ENCODE results near the gene MYL12B. TPM values are rescaled to one million over a fixed set of nuclear protein-coding genes. Genes with fewer than 3 reads are reported as not detected.
"Not testable (repeated sequence)": the region's sequence is repeated elsewhere in the genome, so short reads cannot be mapped to it uniquely, and the experiment has no call there.

The MYL12B gene
- total RNA-seq = 736 and 834 TPM in 2 replicates

- DNase-seq (ENCODE audit: low read depth in 2 of 2) = peak; percentile 88
Observed at GRCh38 chr18:3261373-3262233, at the start of gene MYL12B. TSS of gene MYL12B (plus strand) at chr18:3262133. CDS start at chr18:3272899, 10,766 bp downstream.

DNA sequence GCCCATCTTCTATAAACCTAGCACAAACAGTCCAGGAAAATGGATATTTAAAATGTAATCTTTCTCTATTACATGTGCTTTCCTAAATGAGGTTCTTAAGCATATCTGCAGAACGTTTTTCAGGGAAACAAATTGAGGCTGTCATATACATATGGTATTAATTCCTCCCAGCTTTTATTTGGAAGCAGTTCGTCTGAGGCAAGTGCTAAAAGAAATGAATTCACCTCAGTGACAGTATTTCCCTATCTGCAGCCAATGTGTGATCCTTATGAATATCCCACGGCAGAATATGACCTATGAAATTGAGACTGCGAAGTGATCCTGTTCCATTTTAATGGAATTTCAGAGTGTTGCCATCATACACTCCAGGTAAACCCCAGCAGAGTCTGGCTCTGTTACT lies 49.3 kb upstream of the MYL12B start:
- DNase-seq (ENCODE audit: low read depth in 2 of 2) = no peak

- DNase-seq (ENCODE audit: low read depth in 2 of 2) = peak; percentile 20 to 52
Observed at GRCh38 chr18:3213300-3214059, 48.5 kb upstream of the MYL12B start.

- DNase-seq (ENCODE audit: low read depth in 2 of 2) = no peak
Observed at GRCh38 chr18:3214855-3215637, 46.9 kb upstream of the MYL12B start.

DNA sequence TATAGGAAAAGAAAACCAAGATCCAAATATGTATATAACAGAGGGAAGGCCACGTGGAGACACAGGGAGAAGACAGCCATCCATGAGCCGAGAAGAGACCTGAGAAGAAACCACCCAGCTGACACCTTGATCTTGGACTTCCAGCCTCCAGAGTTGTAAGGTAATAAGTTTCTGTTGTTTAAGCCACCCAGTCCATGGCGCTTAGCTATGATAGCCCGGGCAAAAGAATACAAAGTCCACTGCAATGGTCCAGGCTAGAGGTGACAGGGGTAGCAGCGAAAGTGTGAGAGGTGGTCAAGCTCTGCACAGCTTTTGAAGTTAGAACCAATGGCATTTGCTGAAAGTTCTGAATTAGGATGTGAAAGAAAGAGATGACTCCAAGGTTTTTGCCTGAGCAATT lies 44.9 kb upstream of the MYL12B start:
- DNase-seq (ENCODE audit: low read depth in 2 of 2) = no peak

DNA sequence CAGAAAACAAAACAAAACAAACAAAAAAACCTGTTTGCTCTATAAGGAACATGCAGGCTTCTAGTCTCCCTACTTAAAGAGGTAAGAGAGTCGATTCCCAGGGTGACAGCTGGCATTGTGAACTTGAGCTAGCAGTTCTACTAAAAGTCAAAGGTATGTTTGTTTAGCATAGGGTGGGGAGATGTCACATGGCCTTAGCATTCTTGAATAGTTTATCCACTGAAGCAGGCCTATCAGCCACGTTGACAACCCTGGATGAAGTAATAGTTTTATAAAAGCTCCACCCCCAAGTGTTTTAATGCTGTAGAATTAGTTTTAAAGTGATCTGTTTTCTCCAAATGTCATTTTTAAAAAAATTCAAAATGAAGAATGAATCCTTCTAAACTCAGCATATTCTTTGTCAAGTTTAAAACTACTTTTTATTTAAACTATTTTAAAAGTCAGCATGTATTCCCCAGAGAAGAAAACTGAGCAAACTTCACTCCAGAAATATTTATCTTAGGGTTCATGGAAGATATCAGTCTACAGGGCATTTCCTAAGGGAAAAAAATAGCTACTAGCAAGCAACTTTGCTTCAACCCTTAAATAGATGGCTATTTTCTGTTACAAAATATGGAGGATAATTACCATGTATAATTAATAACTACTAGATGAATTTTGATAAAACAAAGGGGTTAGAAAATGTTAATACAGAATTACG lies 43.8 kb upstream of the MYL12B start:
- no peak for DNase-seq (ENCODE audit: low read depth in 2 of 2)

DNA sequence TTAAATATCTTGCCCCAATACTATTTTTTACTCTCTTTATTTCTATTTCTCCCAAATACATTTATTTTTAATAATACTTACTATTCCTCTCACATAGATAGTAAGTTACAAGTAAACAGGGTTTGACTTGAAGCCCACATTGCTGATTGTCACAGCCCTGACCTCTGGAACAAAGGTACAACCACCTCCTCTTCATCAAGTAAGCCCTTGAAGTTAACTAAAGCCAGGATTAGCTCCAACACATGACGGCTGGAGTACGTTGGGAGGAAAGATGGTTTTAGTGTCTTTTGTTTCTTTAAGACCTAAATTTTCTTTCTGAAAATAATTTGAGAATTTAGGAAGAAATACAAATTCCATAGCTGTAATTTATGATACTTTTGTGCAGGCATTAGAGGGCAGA lies 43.1 kb upstream of the MYL12B start:
- no peak for DNase-seq (ENCODE audit: low read depth in 2 of 2)

DNA sequence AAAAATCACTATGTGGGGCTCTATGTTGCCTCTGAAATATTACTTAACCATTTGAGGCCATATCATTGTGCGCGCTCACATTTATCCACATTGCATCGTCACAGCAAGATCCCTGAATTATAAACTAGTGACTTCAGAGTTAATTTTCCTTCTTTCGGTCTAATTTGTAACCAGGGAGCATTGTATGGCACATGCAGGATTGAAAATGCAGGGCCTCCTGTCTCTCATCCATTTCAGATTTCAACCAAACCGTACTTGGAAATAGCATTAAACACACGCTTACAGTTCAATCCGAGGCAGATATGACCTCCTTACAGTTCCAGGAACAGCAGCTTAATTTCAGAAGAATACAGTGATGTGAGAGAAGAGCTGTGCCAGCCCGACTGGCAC lies 42.7 kb upstream of the MYL12B start:
- no peak for DNase-seq (ENCODE audit: low read depth in 2 of 2)

DNA sequence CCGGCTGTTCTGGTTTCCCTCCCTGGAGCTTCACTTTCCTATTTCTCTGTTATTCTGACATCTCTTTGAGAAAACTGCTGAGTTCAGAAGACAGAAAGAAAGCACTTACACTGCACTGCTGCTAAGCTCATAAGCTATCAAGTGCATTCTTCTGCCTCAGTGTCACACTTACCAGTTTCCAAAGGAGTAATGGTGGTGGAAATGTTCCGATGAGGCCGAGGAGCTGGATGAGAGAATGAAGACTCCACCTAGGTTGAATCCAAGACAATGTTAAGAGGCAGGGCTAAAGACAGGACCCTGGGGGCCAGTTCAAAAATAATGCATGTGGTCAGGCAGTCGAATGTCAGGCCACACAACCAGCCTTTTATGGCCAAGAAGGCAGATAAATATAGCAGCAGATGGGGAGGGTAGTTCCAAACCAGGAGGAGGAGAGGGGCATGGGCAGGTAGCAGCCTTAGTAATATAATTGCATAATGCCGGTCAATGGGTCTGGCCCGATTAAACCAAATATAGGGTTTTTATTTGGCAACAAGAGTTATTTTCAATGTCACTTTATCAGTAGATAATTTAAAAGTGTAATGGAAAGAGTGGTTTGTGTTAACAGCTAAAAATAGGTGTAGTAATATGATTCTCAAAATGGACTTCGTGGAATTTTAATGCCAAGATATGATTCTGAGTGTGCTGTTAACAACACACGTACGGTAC lies 42.1 kb upstream of the MYL12B start, which contains the start of gene MYOM1:
MYOM1 (minus strand) TSS at position 338 of the 705 bp plus-strand sequence. CDS start 4,745 bp downstream, outside the sequence.
- no peak for DNase-seq (ENCODE audit: low read depth in 2 of 2)

DNA sequence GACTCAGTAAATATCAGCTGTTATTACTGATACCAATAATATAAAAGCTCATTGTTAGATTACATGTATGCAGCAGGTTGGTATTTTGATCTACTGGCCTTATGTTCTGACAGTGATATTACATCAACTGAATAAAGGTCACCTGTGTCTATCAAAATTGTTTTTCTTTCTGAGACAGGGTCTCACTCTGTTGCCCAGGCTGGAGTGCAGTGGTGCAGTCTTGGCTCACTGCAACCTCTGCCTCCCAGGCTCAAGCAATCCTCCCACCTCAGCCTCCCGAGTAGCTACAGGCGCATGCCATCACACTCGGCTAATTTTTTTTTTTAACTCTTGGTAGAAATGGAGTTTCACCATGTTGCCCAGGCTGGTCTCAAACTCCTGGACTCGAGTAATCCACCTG lies 41.1 kb upstream of the MYL12B start:
- DNase-seq (ENCODE audit: low read depth in 2 of 2) = not testable (repeated sequence)

DNA sequence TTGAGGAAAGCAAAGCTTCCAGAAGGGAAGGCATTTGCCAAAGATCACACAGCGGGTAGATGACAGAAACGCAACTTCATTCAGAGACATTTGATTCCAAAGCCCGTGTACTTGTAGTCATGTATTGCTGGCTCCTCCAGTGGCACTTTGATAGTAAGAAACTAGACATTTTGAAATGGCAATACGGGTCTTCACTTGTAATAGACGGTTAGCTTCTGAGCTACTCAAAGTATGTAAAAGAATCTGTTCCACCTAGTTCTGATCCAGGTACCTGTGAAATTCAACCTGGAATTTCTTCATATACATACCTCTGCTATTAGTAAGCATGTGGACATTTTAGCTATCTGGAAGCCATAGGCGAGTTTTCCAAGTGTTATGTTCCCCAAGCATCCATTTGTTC lies 40.4 kb upstream of the MYL12B start:
- DNase-seq (ENCODE audit: low read depth in 2 of 2) = no peak

GRCh38 chr18:3223356-3223755 lies 38.6 kb upstream of the MYL12B start:
- DNase-seq (ENCODE audit: low read depth in 2 of 2) = no peak

- DNase-seq (ENCODE audit: low read depth in 2 of 2) = no peak
Observed at GRCh38 chr18:3224223-3224622, 37.7 kb upstream of the MYL12B start.

- no peak for DNase-seq (ENCODE audit: low read depth in 2 of 2)
Observed at GRCh38 chr18:3225588-3225987, 36.3 kb upstream of the MYL12B start.

DNA sequence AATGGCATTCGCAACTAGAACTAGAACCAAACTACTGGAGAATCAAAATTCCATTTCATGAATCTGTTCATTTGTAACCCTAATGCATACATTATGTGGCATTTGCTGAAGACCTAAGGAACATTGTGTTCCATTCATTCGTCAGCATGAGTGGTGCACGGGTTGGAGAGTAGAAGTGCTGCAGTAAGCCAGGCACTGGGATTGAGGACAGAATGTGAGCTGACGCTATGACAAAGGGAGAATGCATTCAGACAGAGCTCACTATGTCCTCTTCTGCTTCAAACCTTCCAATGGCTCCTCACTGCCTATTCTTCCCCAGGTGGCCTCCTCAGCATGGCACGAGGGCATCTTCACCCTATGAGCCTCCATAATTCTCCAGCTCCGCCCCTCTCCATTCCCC lies 35.9 kb upstream of the MYL12B start:
- DNase-seq (ENCODE audit: low read depth in 2 of 2) = no peak

- no peak for DNase-seq (ENCODE audit: low read depth in 2 of 2)
Observed at GRCh38 chr18:3230401-3231334, 31.3 kb upstream of the MYL12B start.

DNA sequence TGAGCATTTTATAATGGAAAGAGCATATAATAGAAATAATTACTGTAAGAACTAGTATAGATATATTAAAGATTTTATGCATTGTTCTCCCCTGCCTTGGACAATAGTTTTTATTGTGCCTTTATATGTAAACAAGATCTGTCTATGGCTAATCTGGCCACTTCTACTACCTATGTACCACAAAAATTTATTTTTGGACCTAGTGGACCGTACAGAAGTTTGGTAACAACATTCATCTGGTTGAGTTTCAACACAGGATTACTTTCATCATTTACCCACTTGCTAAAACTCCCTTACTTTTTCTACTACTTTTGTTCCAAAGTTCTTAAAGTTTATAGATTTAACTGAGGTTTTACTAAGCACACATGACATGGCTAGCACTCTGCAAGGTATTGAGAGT lies 28.9 kb upstream of the MYL12B start:
- DNase-seq (ENCODE audit: low read depth in 2 of 2) = no peak

GRCh38 chr18:3233433-3234168 lies 28.3 kb upstream of the MYL12B start:
- DNase-seq (ENCODE audit: low read depth in 2 of 2) = no peak

DNA sequence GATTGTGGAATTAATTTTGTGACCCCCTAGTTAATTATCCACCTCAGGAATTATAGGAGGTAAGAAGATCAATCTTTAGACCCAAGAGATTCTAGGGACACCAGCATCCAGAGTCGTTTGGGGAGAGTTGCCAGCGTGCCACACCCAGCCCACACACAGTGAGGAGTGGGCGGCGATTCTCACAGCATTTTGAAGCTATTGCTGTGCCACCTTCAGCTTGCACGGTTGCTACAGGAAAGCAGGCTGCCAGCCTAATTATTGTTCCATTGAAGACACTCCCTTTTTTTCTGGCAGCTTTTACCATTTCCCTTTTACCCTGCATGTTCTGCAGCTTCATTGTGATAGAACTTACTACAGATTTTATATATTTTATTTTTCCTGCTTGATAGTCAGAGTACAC lies 27.5 kb upstream of the MYL12B start:
- DNase-seq (ENCODE audit: low read depth in 2 of 2) = no peak
